ENCODE data around the gene GAK. TPM values are rescaled to one million over a fixed set of nuclear protein-coding genes. Genes with fewer than 3 reads are reported as not detected.

GAK gene
- total RNA-seq, 4 donors from 2014 or later, result 50.6 to 1,098 (median 104) TPM

- intact Hi-C loops (cut with DNase I; ENCODE audit: low total_unique reads), result no loop called here
- H3K4me1 ChIP-seq, result no peaks in the 10 kb centered on the region
- H3K27me3 ChIP-seq, result no peaks in the 10 kb centered on the region
- H3K9me3 ChIP-seq, result no peaks in the 10 kb centered on the region
- peak in 1 of 2 donors; percentile 13 for DNase-seq
- H3K36me3 ChIP-seq, result no peaks in the 10 kb centered on the region
- H3K4me3 ChIP-seq, result no peak overlapping the region
- H3K27ac ChIP-seq, result no peak overlapping the region
- TF ChIP-seq, protein P1, sequence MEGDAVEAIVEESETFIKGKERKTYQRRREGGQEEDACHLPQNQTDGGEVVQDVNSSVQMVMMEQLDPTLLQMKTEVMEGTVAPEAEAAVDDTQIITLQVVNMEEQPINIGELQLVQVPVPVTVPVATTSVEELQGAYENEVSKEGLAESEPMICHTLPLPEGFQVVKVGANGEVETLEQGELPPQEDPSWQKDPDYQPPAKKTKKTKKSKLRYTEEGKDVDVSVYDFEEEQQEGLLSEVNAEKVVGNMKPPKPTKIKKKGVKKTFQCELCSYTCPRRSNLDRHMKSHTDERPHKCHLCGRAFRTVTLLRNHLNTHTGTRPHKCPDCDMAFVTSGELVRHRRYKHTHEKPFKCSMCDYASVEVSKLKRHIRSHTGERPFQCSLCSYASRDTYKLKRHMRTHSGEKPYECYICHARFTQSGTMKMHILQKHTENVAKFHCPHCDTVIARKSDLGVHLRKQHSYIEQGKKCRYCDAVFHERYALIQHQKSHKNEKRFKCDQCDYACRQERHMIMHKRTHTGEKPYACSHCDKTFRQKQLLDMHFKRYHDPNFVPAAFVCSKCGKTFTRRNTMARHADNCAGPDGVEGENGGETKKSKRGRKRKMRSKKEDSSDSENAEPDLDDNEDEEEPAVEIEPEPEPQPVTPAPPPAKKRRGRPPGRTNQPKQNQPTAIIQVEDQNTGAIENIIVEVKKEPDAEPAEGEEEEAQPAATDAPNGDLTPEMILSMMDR (IDR thresholded peaks at IDR 0.05), result no peak
- no peak for TF ChIP-seq POLR2A (IDR thresholded peaks at IDR 0.05)
Observed at GRCh38 chr4:953574-953915, 21.4 kb upstream of the GAK start.

GRCh38 chr4:952881-953573 lies 20.9 kb upstream of the GAK start:
- no peak for DNase-seq
- Histone ChIP-seq H3K9me3 (no peaks in the 10 kb centered on the region), H3K4me1 (no peaks in the 10 kb centered on the region), H3K27ac (no peak overlapping the region), H3K36me3 (no peaks in the 10 kb centered on the region), H3K4me3 (no peak overlapping the region), H3K27me3 (no peaks in the 10 kb centered on the region)
- TF ChIP-seq, protein P1 (IDR thresholded peaks at IDR 0.05), result no peak
- no peak for TF ChIP-seq POLR2A (IDR thresholded peaks at IDR 0.05)
- intact Hi-C loops (cut with DNase I; ENCODE audit: low total_unique reads), result no loop called here

- DNase-seq, result peak in 1 of 2 donors; percentile 13
- no peaks in the 10 kb centered on the region for H3K36me3 ChIP-seq
- intact Hi-C loops (cut with DNase I; ENCODE audit: low total_unique reads), result no loop called here
- no peaks in the 10 kb centered on the region for H3K9me3 ChIP-seq
- H3K27me3 ChIP-seq, result no peaks in the 10 kb centered on the region
- no peaks in the 10 kb centered on the region for H3K4me1 ChIP-seq
- no peak overlapping the region for H3K27ac ChIP-seq
- TF ChIP-seq POLR2A (IDR thresholded peaks at IDR 0.05), result no peak
- TF ChIP-seq, protein P1 (IDR thresholded peaks at IDR 0.05), result no peak
- no peak overlapping the region for H3K4me3 ChIP-seq
Observed at GRCh38 chr4:951594-952468, 19.7 kb upstream of the GAK start.

- intact Hi-C loops (cut with DNase I; ENCODE audit: low total_unique reads), result no loop called here
- Histone ChIP-seq H3K27ac (no peak overlapping the region), H3K9me3 (no peaks in the 10 kb centered on the region), H3K4me3 (no peak overlapping the region), H3K4me1 (no peaks in the 10 kb centered on the region), H3K36me3 (no peaks in the 10 kb centered on the region), H3K27me3 (no peaks in the 10 kb centered on the region)
- no peak for DNase-seq
- TF ChIP-seq POLR2A (IDR thresholded peaks at IDR 0.05), result no peak
- TF ChIP-seq, protein P1 (IDR thresholded peaks at IDR 0.05), result no peak
Observed at GRCh38 chr4:951186-951585, 19.1 kb upstream of the GAK start.
